HG03095 (cell line): Measurements from ENCODE around the gene WWOX.

Experiments used
- ATAC-seq: cut with Tn5 transposase; IDR thresholded peaks from one replicate; pipeline ENCODE4 v1.9.1; 2021; ENCODE audit warnings: moderate library complexity; ENCODE audit not compliant: unreplicated experiment

WWOX gene

DNA sequence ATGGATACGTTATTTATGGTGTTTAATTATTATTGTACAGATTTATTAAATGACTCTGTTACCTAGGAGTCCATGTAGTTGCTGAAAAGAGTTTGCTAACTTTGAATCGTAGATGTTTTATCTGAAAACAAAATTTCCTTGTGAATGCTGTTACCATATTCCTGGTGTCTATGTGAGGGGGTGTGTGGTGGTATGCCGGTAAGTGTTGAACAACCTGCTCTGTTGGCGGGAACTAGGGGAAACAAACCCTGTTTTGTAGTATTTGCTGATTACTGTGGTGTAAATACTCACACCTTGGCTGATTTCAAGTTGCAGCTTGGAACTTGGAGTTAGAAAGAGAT, 386.4 kb downstream of the WWOX start:
- ATAC-seq: no peak

DNA sequence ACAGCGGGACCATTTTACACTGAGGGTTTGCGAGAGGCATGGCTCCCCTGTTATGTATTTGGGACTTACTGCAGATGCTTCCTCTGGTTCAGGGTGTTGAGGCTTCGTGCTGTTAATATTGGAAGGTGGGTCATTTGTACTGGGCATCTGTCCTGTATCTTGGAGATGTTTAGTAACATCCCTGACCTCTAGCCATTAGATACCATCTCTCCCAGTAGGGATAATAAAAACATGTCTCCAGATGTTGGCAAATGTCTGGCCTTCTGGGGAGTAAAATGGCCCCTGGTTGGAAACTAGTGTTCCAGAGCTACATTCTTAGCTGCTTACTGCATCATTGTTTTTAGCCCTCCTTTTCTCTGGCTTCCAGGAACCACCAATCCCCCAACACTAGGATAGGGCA, 388.0 kb downstream of the WWOX start:
- no peak for ATAC-seq

DNA sequence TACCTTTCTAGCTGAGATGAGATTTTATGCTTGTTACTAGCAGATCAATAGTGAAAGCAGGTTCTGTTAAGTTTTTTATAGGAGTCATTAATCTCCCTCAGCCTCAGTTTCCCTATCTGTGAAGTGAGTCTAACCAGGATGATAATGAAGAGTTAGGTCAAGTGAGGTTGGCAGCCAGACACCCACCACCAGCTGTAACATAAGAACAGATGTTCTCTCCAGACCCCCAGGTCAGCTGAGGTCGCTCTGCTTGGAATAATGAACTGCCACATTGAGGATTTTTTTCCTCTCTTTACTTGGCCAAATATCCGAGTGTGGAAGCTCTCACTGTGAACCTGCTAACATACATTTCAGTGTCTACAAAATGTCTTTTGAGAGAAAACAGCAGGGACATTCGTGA, 389.6 kb downstream of the WWOX start:
- ATAC-seq: no peak

DNA sequence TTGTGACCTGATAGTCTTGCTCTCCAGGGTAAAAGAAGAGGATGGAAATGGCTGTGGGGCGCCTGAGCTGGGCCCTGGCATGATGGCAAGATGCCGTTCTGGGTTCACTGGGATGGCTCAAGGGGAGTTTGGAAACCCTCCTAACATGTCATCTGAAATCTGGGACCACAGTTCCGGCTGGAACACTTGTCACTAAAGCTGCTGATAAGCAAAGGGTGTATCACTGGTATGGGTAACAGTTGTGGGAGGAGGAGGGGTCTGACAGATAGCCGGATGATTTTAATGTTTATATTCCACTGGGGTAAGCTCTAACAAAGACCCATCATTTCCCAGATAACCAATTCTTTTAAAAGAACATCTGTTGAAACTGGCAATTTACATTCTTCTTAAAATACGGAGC, 390.2 kb downstream of the WWOX start:
- no peak for ATAC-seq

- no peak for ATAC-seq
Observed at GRCh38 chr16:78490431-78490830, 391.0 kb downstream of the WWOX start.

DNA sequence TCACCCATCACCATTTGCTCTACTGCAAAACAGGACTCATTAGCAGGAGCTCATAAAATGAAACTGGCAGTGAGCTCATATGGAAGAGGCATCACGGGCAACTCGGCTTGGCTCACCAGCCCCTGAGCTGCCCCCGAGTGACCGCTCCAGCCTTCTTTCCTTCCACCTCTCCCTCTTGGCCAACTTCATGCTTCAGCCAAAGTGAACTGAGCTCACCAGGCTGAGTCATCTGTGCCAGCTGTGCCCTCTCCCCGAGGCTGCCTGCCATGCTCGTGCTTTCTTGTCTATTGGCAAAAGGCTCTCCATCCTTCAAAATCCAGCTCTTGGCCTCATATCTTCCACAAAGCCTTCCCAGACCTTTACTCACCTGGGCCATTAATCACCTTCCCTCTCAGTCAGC, 391.4 kb downstream of the WWOX start:
- no peak for ATAC-seq

DNA sequence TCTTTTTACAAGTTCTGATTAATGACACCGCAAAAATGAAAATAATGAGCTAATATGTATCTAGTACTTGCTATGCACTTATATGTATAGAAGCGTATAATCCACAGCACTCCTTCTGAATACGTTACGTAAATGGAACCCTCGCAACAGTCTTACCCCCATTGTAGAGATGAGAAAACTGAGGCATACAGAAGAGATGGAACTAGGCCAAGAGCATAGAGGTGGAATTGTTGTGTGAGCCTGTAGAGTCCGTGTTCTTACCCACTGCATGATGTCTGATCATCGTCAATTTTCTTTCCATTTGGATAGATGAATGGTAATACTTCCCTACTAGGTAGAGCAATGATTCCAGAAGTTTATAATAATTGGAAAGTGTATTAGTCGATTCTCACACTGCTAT, 394.1 kb downstream of the WWOX start:
- no peak for ATAC-seq

GRCh38 chr16:78494105-78494504, 394.7 kb downstream of the WWOX start:
- ATAC-seq: no peak

GRCh38 chr16:78494674-78495073, 395.2 kb downstream of the WWOX start:
- ATAC-seq: no peak

DNA sequence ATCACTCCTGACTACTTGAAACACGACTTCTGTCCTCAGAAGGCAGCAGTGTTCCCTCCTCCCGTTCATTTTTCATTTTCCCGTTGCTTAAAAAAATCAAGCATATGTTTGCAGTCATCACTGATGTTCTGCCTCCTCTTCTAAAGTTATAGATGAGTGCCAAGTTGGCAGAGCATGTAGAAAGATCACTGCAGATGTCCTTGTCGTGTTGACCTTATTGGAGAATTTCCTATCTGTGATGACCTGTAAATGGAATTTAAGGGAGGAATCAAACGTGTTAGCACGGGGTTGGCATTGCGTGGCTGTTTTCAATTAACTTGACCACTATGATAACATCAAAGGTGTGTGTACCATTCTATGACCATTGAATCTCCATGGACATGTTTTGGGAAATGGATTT, 396.7 kb downstream of the WWOX start:
- ATAC-seq: no peak

GRCh38 chr16:78499399-78499798, 399.9 kb downstream of the WWOX start:
- ATAC-seq: no peak

DNA sequence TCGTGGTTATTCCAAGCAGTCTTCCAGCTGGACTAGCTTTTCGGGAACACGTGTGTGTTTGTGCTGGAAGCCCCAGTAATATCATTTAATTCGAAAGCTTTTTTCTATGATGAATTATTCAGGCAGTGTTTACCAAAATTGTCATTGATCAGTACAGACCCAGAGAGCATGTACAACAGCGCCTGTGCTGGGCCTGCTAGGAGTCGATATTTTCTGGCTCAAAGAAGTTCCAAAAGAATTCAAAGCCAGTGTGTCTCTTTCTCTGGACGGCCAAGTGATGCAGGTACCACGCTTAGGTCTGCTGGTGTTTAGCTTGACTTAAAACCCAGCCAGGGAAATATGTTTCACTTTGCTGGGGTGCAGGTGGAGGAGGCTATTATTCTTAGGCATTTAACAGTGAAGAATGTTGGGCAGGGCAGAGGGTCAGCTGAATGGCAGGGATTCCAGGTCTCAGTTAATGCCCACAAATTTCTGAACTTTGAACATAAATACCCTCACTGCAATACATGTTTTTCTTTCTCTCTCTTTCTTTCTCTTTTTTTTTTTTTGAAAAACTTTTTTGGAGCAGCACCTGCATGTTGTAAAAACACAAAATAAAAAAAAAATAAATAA, 401.3 kb downstream of the WWOX start:
- no peak for ATAC-seq

- ATAC-seq: no peak
Observed at GRCh38 chr16:78501744-78502143, 402.3 kb downstream of the WWOX start.

GRCh38 chr16:78502812-78503350, 403.4 kb downstream of the WWOX start:
- no peak for ATAC-seq

DNA sequence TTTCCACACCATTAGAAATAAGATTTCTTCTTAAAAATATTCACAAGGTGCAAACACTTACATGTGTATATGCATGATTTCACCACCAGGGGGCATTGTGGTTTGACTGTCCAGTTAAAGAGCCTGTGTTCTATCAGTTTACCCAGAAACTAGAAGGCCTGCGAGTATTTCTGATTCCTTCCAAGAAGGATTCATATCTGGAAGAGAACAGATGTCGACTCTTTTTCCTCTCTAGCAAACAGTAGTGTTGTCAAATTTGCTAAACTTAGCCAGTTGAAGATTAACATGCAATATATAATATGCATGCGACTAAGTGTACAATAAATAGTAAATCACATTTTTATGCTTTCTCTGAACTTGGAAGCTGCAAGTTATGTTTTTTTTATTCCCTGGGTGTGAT, 404.1 kb downstream of the WWOX start:
- ATAC-seq: no peak

DNA sequence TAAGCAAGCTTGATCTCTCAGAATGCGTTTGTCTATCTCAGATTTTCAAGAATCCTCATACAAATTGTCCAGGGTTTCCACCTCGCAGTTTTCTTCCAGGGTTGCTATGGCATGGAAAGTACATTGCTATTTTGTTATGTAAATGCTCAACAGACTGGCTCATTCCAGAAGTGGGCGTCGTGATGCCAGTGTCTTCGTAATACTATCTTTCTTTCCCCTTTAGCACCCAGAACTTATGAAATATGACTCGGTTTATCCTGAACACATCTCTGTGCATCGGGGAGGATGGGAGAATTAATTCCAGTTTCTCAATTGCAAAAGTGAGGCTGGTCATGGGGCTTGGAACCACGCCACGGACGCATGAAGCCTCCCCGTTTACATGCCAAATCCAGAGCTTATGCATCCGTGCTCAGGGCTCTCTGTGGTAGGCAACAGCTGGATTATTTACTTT, 405.0 kb downstream of the WWOX start:
- ATAC-seq: no peak

DNA sequence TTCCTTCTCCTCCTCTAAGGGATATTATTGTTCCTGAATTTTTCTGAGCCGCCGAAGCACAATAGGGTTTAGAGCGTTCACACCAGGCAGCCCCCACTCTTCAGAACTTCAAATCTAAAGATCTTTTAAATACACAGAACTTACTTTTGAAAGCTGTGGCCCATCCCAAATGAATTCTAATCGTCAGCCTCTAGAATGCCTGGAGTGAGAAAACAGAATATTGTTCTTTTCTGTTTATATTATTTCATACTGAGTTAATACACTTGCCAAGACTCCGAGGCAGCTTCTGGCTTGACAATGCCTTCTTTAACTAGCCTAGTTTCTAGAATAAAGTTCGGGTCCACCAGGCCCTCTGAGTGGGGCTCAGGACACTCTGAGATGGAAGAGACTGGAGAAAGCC, 405.6 kb downstream of the WWOX start:
- no peak for ATAC-seq

DNA sequence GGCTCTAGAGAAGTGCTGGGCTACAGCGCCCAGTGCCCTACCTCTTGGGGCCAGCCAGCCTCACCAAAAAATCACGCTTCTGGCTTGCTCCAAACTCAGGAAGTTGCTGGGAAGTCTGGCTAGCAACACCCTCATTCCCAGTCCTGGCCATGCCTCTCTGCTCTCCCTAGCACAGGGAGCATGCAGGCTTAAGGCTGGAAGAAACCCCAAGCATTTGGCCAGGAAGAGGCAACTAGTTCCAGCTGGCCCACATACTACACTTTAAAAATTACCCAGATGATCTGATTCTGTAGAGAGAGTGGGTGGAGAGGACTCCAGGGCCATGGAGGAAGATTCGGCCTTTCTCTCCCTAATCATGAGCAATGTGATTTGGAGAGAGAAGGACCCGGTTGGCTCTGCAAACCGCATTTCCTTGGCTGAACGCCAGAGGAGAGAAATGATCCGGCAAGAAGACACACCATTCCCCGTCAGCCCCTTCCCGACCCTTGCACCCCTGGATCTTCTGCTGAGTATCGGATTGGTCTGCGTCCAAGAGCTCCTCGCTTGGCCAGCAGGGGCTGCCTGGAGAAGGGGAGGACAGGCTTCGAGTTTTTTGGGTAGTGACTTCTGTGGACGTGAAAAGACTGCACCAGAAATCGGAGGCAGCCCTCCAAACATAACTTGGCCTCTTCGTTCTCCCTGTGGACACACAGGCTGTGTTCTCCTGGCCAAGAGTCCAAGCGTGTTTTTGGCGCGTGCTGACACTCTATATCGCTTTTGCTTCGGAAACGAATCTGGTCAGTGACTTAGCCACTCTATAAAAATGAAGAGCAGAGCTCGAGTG, 406.3 kb downstream of the WWOX start:
- no peak for ATAC-seq

DNA sequence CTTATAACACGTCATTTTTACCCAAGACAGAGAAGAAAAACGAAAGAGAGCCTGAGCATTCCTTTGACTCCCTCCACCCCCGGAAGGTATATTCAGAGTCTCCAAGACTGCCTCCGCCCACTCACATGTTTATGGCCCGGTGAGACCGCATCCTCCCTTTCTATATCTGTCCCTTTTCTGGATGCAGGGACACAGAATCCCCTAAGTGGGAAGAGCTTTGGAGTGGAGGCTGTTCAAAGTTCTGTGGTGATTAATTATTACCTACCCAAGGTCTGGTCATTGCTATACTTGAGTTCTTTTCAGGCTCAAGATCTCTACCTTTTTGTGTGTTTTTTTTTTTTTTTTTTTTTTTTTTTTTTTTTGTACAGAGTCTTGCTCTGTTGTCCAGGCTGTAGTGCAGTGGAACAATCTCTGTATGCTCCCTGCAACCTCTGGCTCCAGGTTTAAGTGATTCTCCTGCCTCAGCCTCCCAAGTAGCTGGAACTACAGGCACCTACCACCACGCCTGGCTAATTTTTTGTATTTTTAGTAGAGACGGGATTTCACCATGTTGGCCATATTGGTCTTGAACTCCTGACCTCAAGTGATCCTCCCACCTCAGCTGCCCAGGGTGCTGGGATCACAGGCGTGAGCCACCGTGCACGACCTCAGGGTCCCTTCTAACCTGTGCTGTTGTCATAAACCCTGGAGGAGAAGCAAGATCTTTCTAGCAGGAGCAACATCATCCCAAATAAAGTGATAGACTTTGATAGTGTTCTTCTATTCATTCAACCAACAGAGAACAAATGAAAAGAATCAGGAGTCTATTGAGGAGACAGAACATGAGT, 407.1 kb downstream of the WWOX start:
- ATAC-seq: no peak

DNA sequence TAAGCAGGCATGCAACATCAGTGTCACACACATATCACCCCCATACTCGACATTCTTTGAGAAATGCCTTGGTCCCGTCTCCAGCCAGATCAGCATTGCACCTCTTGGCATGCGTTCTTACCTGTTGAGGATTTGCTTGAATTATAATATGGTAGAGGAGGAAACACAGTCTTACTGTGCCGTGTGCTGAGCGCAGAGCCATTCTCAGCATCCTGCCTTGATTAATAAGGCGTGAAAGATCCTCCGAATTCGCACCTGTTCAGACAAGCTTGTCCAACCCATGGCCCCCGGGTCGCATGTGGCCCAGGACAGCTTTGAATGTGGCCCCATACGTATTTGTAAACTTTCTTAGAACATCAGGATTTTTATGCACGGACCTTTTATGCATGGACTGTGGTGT, 408.1 kb downstream of the WWOX start:
- no peak for ATAC-seq

GRCh38 chr16:78509965-78510364, 410.5 kb downstream of the WWOX start:
- ATAC-seq: no peak

DNA sequence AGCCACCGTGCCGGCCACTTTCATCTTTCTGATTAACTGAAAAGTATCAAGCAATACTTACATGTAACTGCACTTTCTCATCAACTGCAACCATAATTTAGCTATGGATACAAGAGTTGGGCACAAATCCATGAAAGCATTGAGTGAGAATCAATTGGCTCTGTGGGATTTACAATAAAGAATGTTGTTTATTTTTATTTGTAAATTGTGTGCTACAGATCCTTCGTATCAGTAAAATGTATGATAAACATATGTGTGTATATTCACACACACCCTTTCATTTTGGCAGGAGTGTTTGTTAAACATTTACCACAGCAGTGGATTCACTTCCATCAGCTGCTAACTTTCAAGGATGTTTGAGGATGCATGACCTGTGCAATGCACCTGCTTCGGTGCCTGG, 411.0 kb downstream of the WWOX start:
- ATAC-seq: no peak
